ENCODE results near the gene STAT4.

DNA sequence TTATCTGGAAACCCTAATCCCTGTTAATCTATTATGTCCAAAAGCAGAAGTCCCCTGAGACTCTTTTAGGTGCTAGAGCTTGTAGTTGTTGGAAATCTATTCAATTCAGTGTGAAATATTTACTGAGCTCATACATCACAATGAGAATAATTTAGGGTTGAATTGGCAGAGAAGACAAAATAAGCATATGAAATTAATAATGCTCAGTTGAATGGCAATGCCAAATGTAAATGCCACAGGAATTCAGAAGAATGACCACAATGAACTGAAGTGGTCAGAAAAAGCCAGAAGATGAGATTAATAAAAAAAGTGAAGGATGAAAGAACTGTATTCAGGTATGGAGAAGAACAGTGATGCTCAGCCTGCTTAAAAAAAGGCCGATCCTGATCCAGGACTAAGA lies 8.0 kb upstream of the STAT4 start:
- TF ChIP-seq, protein P1, sequence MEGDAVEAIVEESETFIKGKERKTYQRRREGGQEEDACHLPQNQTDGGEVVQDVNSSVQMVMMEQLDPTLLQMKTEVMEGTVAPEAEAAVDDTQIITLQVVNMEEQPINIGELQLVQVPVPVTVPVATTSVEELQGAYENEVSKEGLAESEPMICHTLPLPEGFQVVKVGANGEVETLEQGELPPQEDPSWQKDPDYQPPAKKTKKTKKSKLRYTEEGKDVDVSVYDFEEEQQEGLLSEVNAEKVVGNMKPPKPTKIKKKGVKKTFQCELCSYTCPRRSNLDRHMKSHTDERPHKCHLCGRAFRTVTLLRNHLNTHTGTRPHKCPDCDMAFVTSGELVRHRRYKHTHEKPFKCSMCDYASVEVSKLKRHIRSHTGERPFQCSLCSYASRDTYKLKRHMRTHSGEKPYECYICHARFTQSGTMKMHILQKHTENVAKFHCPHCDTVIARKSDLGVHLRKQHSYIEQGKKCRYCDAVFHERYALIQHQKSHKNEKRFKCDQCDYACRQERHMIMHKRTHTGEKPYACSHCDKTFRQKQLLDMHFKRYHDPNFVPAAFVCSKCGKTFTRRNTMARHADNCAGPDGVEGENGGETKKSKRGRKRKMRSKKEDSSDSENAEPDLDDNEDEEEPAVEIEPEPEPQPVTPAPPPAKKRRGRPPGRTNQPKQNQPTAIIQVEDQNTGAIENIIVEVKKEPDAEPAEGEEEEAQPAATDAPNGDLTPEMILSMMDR (IDR thresholded peaks at IDR 0.05), result no peak
- TF ChIP-seq EP300 (IDR thresholded peaks at IDR 0.05; ENCODE audit: low read depth) (no peak), POLR2AphosphoS5 (IDR thresholded peaks at IDR 0.05) (no peak), POLR2A (IDR thresholded peaks at IDR 0.05) (no peak)

Data from transverse colon (tissue), 4 donors.